ENCODE data around the gene CORO2A. TPM values are rescaled to one million over a fixed set of nuclear protein-coding genes. Genes with fewer than 3 reads are reported as not detected.
"Not testable (repeated sequence)": the region's sequence is repeated elsewhere in the genome, so short reads cannot be mapped to it uniquely, and the experiment has no call there.

Gene CORO2A
- total RNA-seq, 5 donors from 2014 or later (not counting 1 experiment from before 2014, with no cell fraction given) = 9.1 to 12.4 (median 10.8) TPM

DNA sequence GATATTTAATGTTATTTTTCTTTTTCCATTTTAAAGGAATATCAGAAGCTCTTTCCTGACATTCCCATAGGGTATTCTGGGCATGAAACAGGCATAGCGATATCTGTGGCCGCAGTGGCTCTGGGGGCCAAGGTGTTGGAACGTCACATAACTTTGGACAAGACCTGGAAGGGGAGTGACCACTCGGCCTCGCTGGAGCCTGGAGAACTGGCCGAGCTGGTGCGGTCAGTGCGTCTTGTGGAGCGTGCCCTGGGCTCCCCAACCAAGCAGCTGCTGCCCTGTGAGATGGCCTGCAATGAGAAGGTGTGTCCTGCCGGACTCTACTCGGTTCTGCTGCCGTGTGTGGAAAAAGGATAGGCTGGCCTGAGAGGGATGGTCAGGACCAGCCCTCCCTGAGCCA lies 111.7 kb downstream of the CORO2A start:
- ChIA-PET CTCF (interaction anchor here in 1 of 2 donors (0.6 kb wide), 1 partner anchor 43 kb away, joined by 3 read pairs; no protein-coding TSS in a partner anchor), POLR2A (interaction anchor here (0.6 kb wide), 2 partner anchors 11 to 164 kb away, joined by 3 read pairs; no protein-coding TSS in a partner anchor)
- peak overlapping the region; percentile 88 to 91 for H3K27ac Mint-ChIP-seq
- WGBS (ENCODE audit: insufficient coverage) = 99% methylated on average over 12 of the region's 12 CpGs
- H3K27me3 Mint-ChIP-seq = no peaks in the 10 kb centered on the region
- Histone ChIP-seq H3K4me1 (ENCODE audit: control insufficient read depth in 1 of 2, extremely low read depth in 1 of 2, insufficient read depth in 2 of 2, low read length in 2 of 2) (peaks cover 5 to 22% of the 10 kb centered on the region in 2 experiments), H3K36me3 (ENCODE audit: control insufficient read depth in 2 of 2, extremely low read depth in 1 of 2, insufficient read depth in 1 of 2, low read length in 1 of 2) (peaks cover 3 to 61% of the 10 kb centered on the region in 2 donors), H3K9me3 (no peaks in the 10 kb centered on the region), H3K4me3 (ENCODE audit: control insufficient read depth in 1 of 2, extremely low read depth in 1 of 2, low read length in 1 of 2) (no peak overlapping the region), H3K27ac (ENCODE audit: low read length) (no peak overlapping the region), H3K27me3 (replicated peaks in 1 of 2; ENCODE audit: control insufficient read depth in 2 of 2, extremely low read depth in 1 of 2, insufficient read depth in 2 of 2, low read length in 1 of 2) (no peaks in the 10 kb centered on the region)
- H3K36me3 Mint-ChIP-seq = peaks cover 55% of the 10 kb centered on the region
- no peak overlapping the region for H3K4me3 Mint-ChIP-seq
- no peaks in the 10 kb centered on the region for H3K9me3 Mint-ChIP-seq
- ATAC-seq (replicated peaks in 1 of 4) (no peak), DNase-seq (no peak)
- H3K4me1 Mint-ChIP-seq = peaks cover 46 to 64% (median 60%) of the 10 kb centered on the region in 3 donors

- H3K27me3 ChIP-seq (replicated peaks in 1 of 2; ENCODE audit: control insufficient read depth in 2 of 2, extremely low read depth in 1 of 2, insufficient read depth in 2 of 2, low read length in 1 of 2) = no peaks in the 10 kb centered on the region
- peaks cover 7 to 24% of the 10 kb centered on the region in 2 experiments for H3K4me1 ChIP-seq (ENCODE audit: control insufficient read depth in 1 of 2, extremely low read depth in 1 of 2, insufficient read depth in 2 of 2, low read length in 2 of 2)
- POLR2A ChIA-PET = interaction anchor here in 1 of 2 donors (0.6 kb wide), 1 partner anchor 164 kb away, joined by 3 read pairs; no protein-coding TSS in a partner anchor
- Mint-ChIP-seq H3K4me3 (no peak overlapping the region), H3K36me3 (peaks cover 50% of the 10 kb centered on the region), H3K27me3 (no peaks in the 10 kb centered on the region), H3K4me1 (peaks cover 50 to 65% (median 62%) of the 10 kb centered on the region in 3 donors), H3K27ac (peak overlapping the region; percentile 49 to 91), H3K9me3 (no peaks in the 10 kb centered on the region)
- H3K36me3 ChIP-seq (ENCODE audit: control insufficient read depth in 2 of 2, extremely low read depth in 1 of 2, insufficient read depth in 1 of 2, low read length in 1 of 2) = peaks cover 3 to 57% of the 10 kb centered on the region in 2 donors
- no peaks in the 10 kb centered on the region for H3K9me3 ChIP-seq
- DNase-seq (no peak), ATAC-seq (replicated peaks in 1 of 4) (no peak)
- no peak overlapping the region for H3K27ac ChIP-seq (ENCODE audit: low read length)
- no peak overlapping the region for H3K4me3 ChIP-seq (ENCODE audit: control insufficient read depth in 1 of 2, extremely low read depth in 1 of 2, low read length in 1 of 2)
- no CpG with 5 or more reads among the region's 1 CpG for WGBS (ENCODE audit: insufficient coverage)
- CTCF ChIA-PET = no interaction called here
Observed at GRCh38 chr9:98080326-98080725, 112.1 kb downstream of the CORO2A start.

- H3K36me3 ChIP-seq (ENCODE audit: control insufficient read depth in 2 of 2, extremely low read depth in 1 of 2, insufficient read depth in 1 of 2, low read length in 1 of 2) = peaks cover 3 to 44% of the 10 kb centered on the region in 2 donors
- ATAC-seq (replicated peaks in 1 of 4) (no peak), DNase-seq (no peak)
- H3K4me1 ChIP-seq (ENCODE audit: control insufficient read depth in 1 of 2, extremely low read depth in 1 of 2, insufficient read depth in 2 of 2, low read length in 2 of 2) = peaks cover 15 to 38% of the 10 kb centered on the region in 2 experiments
- H3K27ac ChIP-seq (ENCODE audit: low read length) = no peak overlapping the region
- Mint-ChIP-seq H3K4me3 (no peak overlapping the region), H3K9me3 (no peaks in the 10 kb centered on the region), H3K4me1 (peaks cover 61 to 78% (median 67%) of the 10 kb centered on the region in 3 donors), H3K27ac (peak overlapping the region; percentile 71 to 83), H3K36me3 (peaks cover 41% of the 10 kb centered on the region), H3K27me3 (no peaks in the 10 kb centered on the region)
- no peak overlapping the region for H3K4me3 ChIP-seq (ENCODE audit: control insufficient read depth in 1 of 2, extremely low read depth in 1 of 2, low read length in 1 of 2)
- H3K9me3 ChIP-seq = no peaks in the 10 kb centered on the region
- ChIA-PET POLR2A (interaction anchor here in 1 of 2 donors (0.7 kb wide), 1 partner anchor 31 kb away, joined by 6 read pairs; no protein-coding TSS in a partner anchor), CTCF (interaction anchor here in 1 of 2 donors (0.7 to 1.4 kb wide), 2 partner anchors 21 to 23 kb away, joined by 3 read pairs; no protein-coding TSS in a partner anchor)
- H3K27me3 ChIP-seq (replicated peaks in 1 of 2; ENCODE audit: control insufficient read depth in 2 of 2, extremely low read depth in 1 of 2, insufficient read depth in 2 of 2, low read length in 1 of 2) = no peaks in the 10 kb centered on the region
- 100% methylated on average over 1 of the region's 5 CpGs for WGBS (ENCODE audit: insufficient coverage)
Observed at GRCh38 chr9:98078895-98079294, 113.5 kb downstream of the CORO2A start.

DNA sequence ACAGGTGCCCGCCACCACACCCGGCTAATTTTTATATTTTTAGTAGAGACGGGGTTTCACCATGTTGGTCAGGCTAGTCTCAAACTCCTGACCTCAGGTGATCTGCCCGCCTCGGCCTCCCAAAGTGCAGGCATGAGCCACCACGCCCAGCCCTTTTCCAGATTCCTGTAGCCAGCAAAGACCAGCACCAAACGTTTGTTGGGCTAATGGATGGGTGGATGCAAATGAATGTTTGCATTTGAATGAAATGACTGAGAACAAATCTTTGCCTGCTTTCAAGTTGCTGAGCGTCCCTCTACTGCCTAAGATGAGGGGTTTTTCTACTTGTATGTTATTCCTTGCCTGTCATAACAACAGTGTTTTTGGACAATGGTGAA lies 115.9 kb downstream of the CORO2A start:
- POLR2A ChIA-PET = interaction anchor here (0.9 to 1.0 kb wide), 2 partner anchors 10 to 25 kb away, joined by 3 to 5 read pairs; no protein-coding TSS in a partner anchor
- Histone ChIP-seq H3K4me1 (ENCODE audit: control insufficient read depth in 1 of 2, extremely low read depth in 1 of 2, insufficient read depth in 2 of 2, low read length in 2 of 2) (peaks cover 15 to 29% of the 10 kb centered on the region in 2 experiments), H3K27ac (ENCODE audit: low read length) (peak overlapping the region; percentile 83), H3K36me3 (ENCODE audit: control insufficient read depth in 2 of 2, extremely low read depth in 1 of 2, insufficient read depth in 1 of 2, low read length in 1 of 2) (peaks cover 3 to 25% of the 10 kb centered on the region in 2 donors)
- H3K27me3 Mint-ChIP-seq; DNase-seq; ATAC-seq (replicated peaks in 1 of 4); H3K27me3 ChIP-seq (replicated peaks in 1 of 2; ENCODE audit: control insufficient read depth in 2 of 2, extremely low read depth in 1 of 2, insufficient read depth in 2 of 2, low read length in 1 of 2); H3K9me3 ChIP-seq; H3K9me3 Mint-ChIP-seq; H3K4me3 ChIP-seq (ENCODE audit: control insufficient read depth in 1 of 2, extremely low read depth in 1 of 2, low read length in 1 of 2): not testable (repeated sequence)
- 95% methylated on average over 3 of the region's 8 CpGs for WGBS (ENCODE audit: insufficient coverage)
- H3K27ac Mint-ChIP-seq = peak overlapping the region; percentile 93 to 94
- peaks cover 38 to 55% (median 44%) of the 10 kb centered on the region in 3 donors for H3K4me1 Mint-ChIP-seq
- H3K4me3 Mint-ChIP-seq = peak overlapping the region in 1 of 3 donors; percentile 58
- H3K36me3 Mint-ChIP-seq = peaks cover 27% of the 10 kb centered on the region
- CTCF ChIA-PET = interaction anchor here in 1 of 2 donors (0.6 to 1.5 kb wide), 3 partner anchors 26 to 180 kb away, joined by 3 to 5 read pairs (median 3); no protein-coding TSS in a partner anchor

DNA sequence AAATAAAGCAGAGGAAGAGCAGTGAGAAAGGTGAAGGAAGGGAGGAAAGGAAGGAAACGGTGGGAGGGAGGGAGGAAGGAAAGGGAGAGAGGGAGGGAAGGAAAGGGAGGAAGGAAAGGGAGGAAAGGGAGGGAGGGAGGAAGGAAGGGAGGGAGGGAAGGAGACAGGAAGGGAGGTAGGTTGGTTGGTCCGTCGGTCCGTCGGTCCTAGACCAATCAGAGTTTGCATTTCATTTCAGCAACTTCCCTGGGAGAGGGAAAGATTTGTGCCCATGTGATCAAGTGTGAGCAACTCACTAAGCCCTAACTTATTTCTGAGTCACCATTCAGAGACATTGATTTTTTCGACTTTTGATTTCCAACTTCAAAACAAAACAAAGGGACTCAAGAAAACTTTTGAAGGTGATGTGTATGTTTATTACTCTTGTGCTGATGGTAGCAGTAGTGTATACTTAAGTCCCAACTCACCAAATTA lies 117.1 kb downstream of the CORO2A start:
- H3K9me3 Mint-ChIP-seq = no peaks in the 10 kb centered on the region
- 0% methylated on average over 1 of the region's 6 CpGs for WGBS (ENCODE audit: insufficient coverage)
- ATAC-seq (replicated peaks in 1 of 4) = peak; percentile 46 to 61 (median 55)
- H3K36me3 Mint-ChIP-seq = peaks cover 28% of the 10 kb centered on the region
- no peaks in the 10 kb centered on the region for H3K9me3 ChIP-seq
- peaks cover 2 to 14% of the 10 kb centered on the region in 2 donors for H3K36me3 ChIP-seq (ENCODE audit: control insufficient read depth in 2 of 2, extremely low read depth in 1 of 2, insufficient read depth in 1 of 2, low read length in 1 of 2)
- DNase-seq = peak in 1 of 35 experiments; percentile 57
- H3K4me1 ChIP-seq (ENCODE audit: control insufficient read depth in 1 of 2, extremely low read depth in 1 of 2, insufficient read depth in 2 of 2, low read length in 2 of 2) = peaks cover 15 to 26% of the 10 kb centered on the region in 2 experiments
- H3K4me3 Mint-ChIP-seq = peak overlapping the region in 2 of 3 donors; percentile 51 to 58
- CTCF ChIA-PET = interaction anchor here (0.6 to 1.5 kb wide), 2 partner anchors 34 to 38 kb away, joined by 3 to 5 read pairs; no protein-coding TSS in a partner anchor
- H3K27ac ChIP-seq (ENCODE audit: low read length) = peak overlapping the region; percentile 83
- H3K27me3 Mint-ChIP-seq = no peaks in the 10 kb centered on the region
- POLR2A ChIA-PET = no interaction called here
- H3K27ac Mint-ChIP-seq = peak overlapping the region; percentile 93 to 94
- H3K27me3 ChIP-seq (replicated peaks in 1 of 2; ENCODE audit: control insufficient read depth in 2 of 2, extremely low read depth in 1 of 2, insufficient read depth in 2 of 2, low read length in 1 of 2) = no peaks in the 10 kb centered on the region
- H3K4me3 ChIP-seq (ENCODE audit: control insufficient read depth in 1 of 2, extremely low read depth in 1 of 2, low read length in 1 of 2) = no peak overlapping the region
- H3K4me1 Mint-ChIP-seq = peaks cover 39 to 48% (median 42%) of the 10 kb centered on the region in 3 donors

GRCh38 chr9:98074115-98074990 lies 118.1 kb downstream of the CORO2A start:
- POLR2A ChIA-PET = interaction anchor here (0.5 to 0.9 kb wide), 3 partner anchors 12 to 179 kb away, joined by 3 to 6 read pairs (median 5); no protein-coding TSS in a partner anchor
- no peak overlapping the region for H3K4me3 ChIP-seq (ENCODE audit: control insufficient read depth in 1 of 2, extremely low read depth in 1 of 2, low read length in 1 of 2)
- no peaks in the 10 kb centered on the region for H3K9me3 ChIP-seq
- Mint-ChIP-seq H3K4me3 (peak overlapping the region; percentile 41 to 58 (median 51)), H3K9me3 (no peaks in the 10 kb centered on the region), H3K27ac (peak overlapping the region; percentile 93 to 94), H3K36me3 (peaks cover 21% of the 10 kb centered on the region), H3K4me1 (peaks cover 39 to 46% (median 46%) of the 10 kb centered on the region in 3 donors), H3K27me3 (no peaks in the 10 kb centered on the region)
- ATAC-seq (replicated peaks in 1 of 4) = peak in 1 of 4 experiments; percentile 29
- CTCF ChIA-PET = interaction anchor here (0.6 to 2.0 kb wide), 11 partner anchors 11 to 190 kb away, joined by 3 to 6 read pairs (median 4); partner anchors contain the start of genes TRIM14 (in 2 of the 2), NANS (in 1 of the 2) and TBC1D2 (in 1 of the 2)
- WGBS (ENCODE audit: insufficient coverage) = 41% methylated on average over 11 of the region's 13 CpGs
- no peaks in the 10 kb centered on the region for H3K27me3 ChIP-seq (replicated peaks in 1 of 2; ENCODE audit: control insufficient read depth in 2 of 2, extremely low read depth in 1 of 2, insufficient read depth in 2 of 2, low read length in 1 of 2)
- DNase-seq = peak in 34 of 35 experiments; percentile 27 to 81 (median 58)
- H3K27ac ChIP-seq (ENCODE audit: low read length) = peak overlapping the region; percentile 83
- H3K4me1 ChIP-seq (ENCODE audit: control insufficient read depth in 1 of 2, extremely low read depth in 1 of 2, insufficient read depth in 2 of 2, low read length in 2 of 2) = peaks cover 15 to 26% of the 10 kb centered on the region in 2 experiments
- H3K36me3 ChIP-seq (ENCODE audit: control insufficient read depth in 2 of 2, extremely low read depth in 1 of 2, insufficient read depth in 1 of 2, low read length in 1 of 2) = peaks cover under 1 to 9% of the 10 kb centered on the region in 2 donors
